WTC11 (cell line): ENCODE data around the gene DDX10.

ENCODE experiments used
- JUN ChIP-seq: sonication (generic); formaldehyde crosslinking; IDR thresholded peaks from 2 replicates; pipeline ENCODE4 v1.8.0; 2023; ENCODE audit warnings: mild to moderate bottlenecking, missing genetic modification reagents
- PRRX2 ChIP-seq: fragments of 250-450 bp; sonication (Bioruptor Pico); IDR thresholded peaks from 2 replicates; pipeline ENCODE4 v1.8.0; 2021; ENCODE audit warnings: mild to moderate bottlenecking
- TF ChIP-seq, protein P1 (sequence below): sonication (generic); formaldehyde crosslinking; IDR thresholded peaks from 2 replicates; pipeline ENCODE4 v1.8.0; 2022; ENCODE audit warnings: mild to moderate bottlenecking, missing genetic modification reagents
- TF ChIP-seq, protein P2 (sequence below): fragments of 200-600 bp; IDR thresholded peaks from 2 replicates; pipeline ENCODE4 v1.8.0; 2022; ENCODE audit warnings: antibody characterized with exemption

DNA sequence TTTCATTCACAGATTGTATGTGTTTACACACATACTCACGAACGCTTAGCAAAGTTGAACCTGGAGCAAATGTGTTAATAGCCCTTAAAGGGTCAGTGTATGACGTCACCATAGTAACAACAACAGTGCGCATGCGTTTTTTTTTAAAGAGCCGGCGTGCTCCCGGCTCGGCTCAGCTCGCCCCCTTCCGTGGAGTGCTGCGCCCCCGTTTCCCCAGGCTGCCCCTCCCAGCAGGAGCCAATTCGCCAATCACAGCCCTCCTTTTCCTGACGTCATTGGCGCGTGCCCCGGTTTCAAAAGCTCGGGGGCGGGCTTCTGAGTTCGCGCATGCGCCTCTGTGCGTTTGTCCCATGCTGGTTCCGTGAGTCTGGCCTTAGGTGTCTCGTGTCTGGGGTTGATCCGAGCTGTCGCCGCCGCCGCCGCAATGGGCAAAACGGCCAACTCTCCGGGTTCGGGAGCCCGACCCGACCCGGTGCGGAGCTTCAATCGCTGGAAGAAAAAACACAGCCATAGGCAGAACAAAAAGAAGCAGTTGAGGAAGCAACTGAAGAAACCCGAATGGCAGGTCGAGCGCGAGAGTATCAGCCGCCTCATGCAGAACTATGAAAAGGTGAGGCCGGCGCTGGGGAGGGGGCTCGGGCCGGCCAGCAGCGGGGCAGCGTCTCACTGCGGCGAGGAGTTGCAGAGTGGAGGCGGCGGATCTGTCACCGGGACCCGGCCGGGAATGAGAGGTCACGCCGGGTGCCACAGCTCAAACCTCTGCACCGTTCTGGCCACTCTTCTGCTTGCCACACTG, at the start of gene DDX10:
- TF ChIP-seq, protein P1, sequence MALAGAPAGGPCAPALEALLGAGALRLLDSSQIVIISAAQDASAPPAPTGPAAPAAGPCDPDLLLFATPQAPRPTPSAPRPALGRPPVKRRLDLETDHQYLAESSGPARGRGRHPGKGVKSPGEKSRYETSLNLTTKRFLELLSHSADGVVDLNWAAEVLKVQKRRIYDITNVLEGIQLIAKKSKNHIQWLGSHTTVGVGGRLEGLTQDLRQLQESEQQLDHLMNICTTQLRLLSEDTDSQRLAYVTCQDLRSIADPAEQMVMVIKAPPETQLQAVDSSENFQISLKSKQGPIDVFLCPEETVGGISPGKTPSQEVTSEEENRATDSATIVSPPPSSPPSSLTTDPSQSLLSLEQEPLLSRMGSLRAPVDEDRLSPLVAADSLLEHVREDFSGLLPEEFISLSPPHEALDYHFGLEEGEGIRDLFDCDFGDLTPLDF (CRISPR knock-in tag) = no peak
- TF ChIP-seq, protein P2, sequence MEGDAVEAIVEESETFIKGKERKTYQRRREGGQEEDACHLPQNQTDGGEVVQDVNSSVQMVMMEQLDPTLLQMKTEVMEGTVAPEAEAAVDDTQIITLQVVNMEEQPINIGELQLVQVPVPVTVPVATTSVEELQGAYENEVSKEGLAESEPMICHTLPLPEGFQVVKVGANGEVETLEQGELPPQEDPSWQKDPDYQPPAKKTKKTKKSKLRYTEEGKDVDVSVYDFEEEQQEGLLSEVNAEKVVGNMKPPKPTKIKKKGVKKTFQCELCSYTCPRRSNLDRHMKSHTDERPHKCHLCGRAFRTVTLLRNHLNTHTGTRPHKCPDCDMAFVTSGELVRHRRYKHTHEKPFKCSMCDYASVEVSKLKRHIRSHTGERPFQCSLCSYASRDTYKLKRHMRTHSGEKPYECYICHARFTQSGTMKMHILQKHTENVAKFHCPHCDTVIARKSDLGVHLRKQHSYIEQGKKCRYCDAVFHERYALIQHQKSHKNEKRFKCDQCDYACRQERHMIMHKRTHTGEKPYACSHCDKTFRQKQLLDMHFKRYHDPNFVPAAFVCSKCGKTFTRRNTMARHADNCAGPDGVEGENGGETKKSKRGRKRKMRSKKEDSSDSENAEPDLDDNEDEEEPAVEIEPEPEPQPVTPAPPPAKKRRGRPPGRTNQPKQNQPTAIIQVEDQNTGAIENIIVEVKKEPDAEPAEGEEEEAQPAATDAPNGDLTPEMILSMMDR = no peak
- TF ChIP-seq PRRX2 (no peak), JUN (CRISPR knock-in tag) (no peak)
